ENCODE results near the gene GARNL3. TPM values are rescaled to one million over a fixed set of nuclear protein-coding genes. Genes with fewer than 3 reads are reported as not detected.

The GARNL3 gene
- total and polyA plus RNA-seq, 2 of the 13 experiments (the other 11 are each of a cell fraction or from before 2014, with no cell fraction given): 3.9 to 11.0 TPM

- TF ChIP-seq REL (CRISPR knock-in tag; conservative IDR thresholded peaks at IDR 0.05) (no peak), ZNF550 (CRISPR knock-in tag; IDR thresholded peaks at IDR 0.05; ENCODE audit: borderline replicate concordance) (no peak), NR1H2 (CRISPR knock-in tag; IDR thresholded peaks at IDR 0.05; ENCODE audit: borderline replicate concordance, low read depth) (no peak), ZNF205 (CRISPR knock-in tag; IDR thresholded peaks at IDR 0.05) (peak; percentile 78), DBP (CRISPR knock-in tag; IDR thresholded peaks at IDR 0.05; ENCODE audit: not compliant biosample characterization) (no peak), PLSCR1 (CRISPR knock-in tag; IDR thresholded peaks at IDR 0.05; ENCODE audit: borderline replicate concordance) (no peak), SYNCRIP (IDR thresholded peaks at IDR 0.05; ENCODE audit: insufficient read depth, low read depth, low read length) (no peak), HNRNPLL (IDR thresholded peaks at IDR 0.05; ENCODE audit: low read depth, low read length, poor library complexity, severe bottlenecking) (no peak), ZNF17 (CRISPR knock-in tag; IDR thresholded peaks at IDR 0.05) (no peak), SIX1 (CRISPR knock-in tag; IDR thresholded peaks at IDR 0.05; ENCODE audit: borderline replicate concordance) (peak; percentile 53; the same call in 1 of the 2 replicates), TBL1XR1 (IDR thresholded peaks at IDR 0.05; ENCODE audit: borderline replicate concordance, low read length, partially characterized antibody) (no peak), NR0B2 (CRISPR knock-in tag; IDR thresholded peaks at IDR 0.05) (no peak), STAT6 (CRISPR knock-in tag; IDR thresholded peaks at IDR 0.05; ENCODE audit: borderline replicate concordance) (0 out of 2 replicates have a peak, but pooled peaks have one; percentile 42), STAG1 (CRISPR knock-in tag; IDR thresholded peaks at IDR 0.05) (no peak), NAIF1 (CRISPR knock-in tag; IDR thresholded peaks at IDR 0.05; ENCODE audit: borderline replicate concordance) (0 out of 2 replicates have a peak, but pooled peaks have one; percentile 37), ELF1 (CRISPR knock-in tag; IDR thresholded peaks at IDR 0.05) (peak; percentile 92), KLF12 (CRISPR knock-in tag; IDR thresholded peaks at IDR 0.05; ENCODE audit: borderline replicate concordance) (no peak), ZFX (CRISPR knock-in tag; IDR thresholded peaks at IDR 0.05; ENCODE audit: low read depth) (peak; percentile 58; the same call in 1 of the 2 replicates), ZNF331 (CRISPR knock-in tag; IDR thresholded peaks at IDR 0.05) (peak; percentile 60; the same call in 1 of the 2 replicates), ZNF558 (CRISPR knock-in tag; IDR thresholded peaks at IDR 0.05; ENCODE audit: borderline replicate concordance) (no peak), ATF7 (IDR thresholded peaks at IDR 0.05) (peak; percentile 76), ATF7 (CRISPR knock-in tag; IDR thresholded peaks at IDR 0.05) (peak; percentile 97), JUNB (CRISPR knock-in tag; IDR thresholded peaks at IDR 0.05; ENCODE audit: borderline replicate concordance) (peak; percentile 92), ZSCAN30 (CRISPR knock-in tag; IDR thresholded peaks at IDR 0.05) (0 out of 2 replicates have a peak, but pooled peaks have one; percentile 41), KMT2A (CRISPR knock-in tag; IDR thresholded peaks at IDR 0.05) (peak; percentile 52; the same call in 1 of the 2 replicates)
These were observed 126.0 kb downstream of the GARNL3 start (continued) for GRCh38 chr9:127390563-127390962.
